ENCODE data around the gene TNFRSF21.

The TNFRSF21 gene

DNA sequence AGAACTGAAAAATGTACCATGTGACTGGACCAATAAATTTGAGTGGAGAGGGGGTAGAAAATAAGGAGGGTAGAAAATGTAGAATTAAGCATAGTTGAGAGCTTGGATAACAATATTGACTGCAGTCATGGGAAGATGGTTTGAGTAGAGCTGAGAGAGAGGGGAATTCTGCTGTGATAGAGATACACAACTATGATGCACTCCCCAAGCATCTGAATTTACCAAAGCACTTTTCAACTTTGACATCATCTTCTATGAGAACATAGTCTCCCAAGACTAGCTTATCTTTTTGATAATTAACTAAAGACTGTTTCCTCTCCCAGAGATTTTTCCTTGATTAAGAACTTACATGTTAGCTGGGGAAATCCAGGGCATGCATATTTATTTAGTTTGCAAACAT is 103.1 kb downstream of the TNFRSF21 start:
- DNase-seq = no peak

DNA sequence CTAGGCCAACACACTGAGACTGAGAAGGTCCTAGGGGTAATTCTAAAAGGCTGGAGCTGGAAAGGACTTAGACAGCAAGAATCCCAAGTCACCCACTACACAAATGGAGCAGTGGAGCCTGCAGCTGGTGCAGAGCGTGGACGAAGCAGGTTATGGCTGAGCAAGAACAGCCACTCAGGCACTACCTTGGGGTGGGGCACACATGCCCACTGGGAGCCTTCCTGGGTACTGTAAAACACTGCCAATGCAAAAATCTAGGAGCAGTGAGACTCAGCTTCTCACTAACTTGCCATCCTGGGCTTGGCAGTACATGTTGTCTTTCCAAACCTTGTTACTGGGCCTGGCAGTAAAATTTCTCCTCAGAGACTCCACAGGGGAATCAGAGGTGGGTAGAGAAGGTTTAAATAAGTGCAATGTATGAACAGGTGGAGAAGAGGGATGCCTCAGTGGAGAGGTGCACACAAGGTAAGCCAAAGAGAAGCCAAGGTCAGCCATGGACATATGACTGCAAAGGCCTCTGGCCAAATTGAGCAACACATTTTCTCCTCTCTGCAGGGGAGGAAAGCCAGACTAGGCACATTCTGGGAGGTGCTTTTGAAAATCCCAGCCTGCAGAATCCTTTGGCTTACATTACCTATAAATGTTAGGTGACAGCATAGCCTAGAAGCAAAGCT is 105.6 kb downstream of the TNFRSF21 start:
- DNase-seq = no peak

DNA sequence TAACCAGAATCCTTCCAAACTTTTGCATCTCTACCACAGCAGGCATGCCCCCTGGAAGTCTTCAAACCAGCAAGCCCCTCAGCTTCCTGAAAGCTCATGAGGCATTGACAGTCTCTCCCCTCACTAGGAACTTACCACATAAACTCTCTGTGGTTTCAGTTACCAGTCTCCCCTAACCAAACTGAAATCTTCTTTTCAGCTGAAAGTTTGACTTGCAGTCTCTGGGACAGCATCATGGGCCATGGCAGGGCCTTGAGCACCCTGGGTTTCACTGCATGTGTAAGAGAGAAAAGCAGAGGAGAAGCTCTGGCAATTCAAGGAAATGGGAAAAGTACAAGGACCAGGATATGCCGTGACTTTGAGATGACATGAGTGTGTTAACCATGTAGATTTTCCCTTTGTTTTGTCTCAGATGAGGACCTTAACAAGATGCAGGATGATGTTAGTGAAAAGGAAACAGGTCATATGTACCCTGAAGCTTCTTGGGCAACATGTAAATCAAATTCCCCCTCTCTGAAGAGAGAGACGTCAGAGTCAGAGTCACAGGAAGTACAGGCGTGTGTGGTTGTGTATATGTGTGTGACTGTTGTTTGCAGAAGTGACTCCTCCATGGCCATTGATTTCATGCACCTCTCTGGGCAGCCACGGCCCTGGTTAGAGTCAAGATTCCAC is 106.3 kb downstream of the TNFRSF21 start:
- no peak for DNase-seq

DNA sequence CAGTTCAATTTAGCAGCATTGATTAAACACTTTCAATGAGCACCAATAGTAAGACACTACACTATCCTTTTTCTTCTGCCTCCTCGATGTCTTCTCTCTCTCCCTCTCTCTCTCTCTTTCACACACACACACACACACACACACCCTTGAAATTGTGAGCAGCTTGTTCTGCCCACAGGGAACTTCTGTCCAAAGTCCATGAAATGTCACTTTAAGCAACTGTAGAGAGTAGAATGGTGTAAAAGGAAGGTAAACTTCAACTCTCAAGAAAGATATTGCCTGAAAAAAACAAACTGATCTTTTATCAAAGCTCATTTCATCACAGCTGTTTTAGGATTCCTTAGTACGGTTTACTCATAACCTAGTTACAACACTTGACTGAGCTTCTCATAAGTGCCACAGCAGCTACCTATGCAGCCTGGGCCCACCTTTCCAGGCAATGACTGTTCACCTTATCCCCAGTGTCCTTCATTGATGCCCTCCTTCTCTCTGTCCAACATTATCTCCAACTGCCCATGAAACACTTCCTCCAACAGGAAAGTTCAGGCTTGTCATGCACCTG is 107.0 kb downstream of the TNFRSF21 start:
- DNase-seq = no peak

DNA sequence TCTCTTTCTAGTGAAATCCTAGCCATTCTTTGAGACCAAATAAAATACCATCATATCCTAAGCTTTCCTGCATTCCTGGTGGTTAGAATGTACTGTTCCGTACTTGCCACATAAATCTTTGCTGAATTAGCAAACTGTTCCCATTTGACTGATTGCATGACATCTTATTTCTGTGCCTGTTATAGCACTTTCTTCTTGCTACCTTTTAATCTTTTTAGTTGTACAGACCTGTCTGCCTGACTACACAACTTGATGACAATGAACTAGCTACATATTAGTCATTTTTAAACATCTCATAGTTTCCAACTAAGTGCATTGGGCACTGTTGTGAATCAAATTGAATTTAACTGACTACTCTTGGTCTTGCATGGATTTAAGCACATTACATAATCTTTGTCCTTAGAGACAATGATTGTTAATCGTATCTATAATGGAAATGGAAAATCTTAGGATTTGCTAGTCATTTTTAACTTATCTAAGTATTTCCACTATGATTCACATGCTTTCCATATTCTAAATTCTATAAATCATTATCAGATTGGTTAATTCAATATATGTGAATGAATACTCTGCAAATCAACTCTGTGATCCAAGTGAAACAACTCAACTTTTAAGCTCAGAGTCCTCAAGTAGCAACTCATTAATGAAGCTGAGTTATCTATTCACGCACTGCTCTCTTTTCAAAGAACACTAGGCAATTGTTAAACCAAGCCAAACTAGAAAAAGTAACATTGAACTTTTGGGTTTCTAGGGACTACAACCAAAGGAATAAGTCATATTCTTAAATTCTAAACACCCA is 109.0 kb downstream of the TNFRSF21 start:
- no peak for DNase-seq

DNA sequence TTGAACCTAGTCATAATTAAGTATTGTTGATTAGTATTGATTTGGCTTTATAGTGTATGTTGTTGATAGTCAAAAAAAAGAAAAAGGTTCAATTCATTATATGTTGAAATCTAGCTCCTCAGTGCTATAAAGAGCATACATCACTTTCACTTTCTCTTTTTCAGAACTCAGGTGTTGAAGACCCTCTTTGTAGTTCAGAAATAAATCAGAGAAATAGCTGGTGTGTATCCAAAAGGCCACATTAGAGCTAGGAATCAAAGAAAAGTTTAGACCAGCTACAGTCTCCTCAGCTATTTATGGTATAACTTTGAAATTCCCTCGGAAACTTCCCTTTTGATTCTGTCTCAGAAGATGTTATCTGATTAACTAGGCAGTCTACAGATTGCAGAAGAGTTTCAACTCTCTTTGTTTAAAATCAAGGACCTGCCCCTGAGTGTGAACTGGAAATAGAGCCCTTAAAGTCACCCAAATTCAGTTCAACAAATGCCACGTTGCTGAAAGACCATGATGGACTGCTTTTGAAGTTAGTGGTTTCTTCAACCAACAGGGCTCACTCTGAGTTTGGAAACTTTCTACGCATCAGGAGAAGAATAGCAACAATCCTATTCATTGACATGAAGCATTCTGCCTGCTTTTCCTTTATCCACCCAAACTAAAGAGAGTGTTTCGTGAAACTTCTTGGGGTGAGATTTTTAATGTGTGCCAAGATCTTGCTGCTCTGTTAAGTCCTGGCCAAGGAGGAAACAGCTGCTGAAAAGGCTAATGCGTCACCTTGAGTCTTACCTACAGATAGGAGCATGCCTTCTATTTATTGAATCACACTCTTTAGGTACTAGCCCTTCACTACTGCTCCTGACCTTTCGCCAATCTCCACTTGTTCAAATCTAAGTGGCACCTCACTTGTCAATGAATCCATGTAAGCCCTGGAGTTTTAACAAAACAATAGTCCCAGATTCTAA is 111.7 kb downstream of the TNFRSF21 start:
- no peak for DNase-seq

DNA sequence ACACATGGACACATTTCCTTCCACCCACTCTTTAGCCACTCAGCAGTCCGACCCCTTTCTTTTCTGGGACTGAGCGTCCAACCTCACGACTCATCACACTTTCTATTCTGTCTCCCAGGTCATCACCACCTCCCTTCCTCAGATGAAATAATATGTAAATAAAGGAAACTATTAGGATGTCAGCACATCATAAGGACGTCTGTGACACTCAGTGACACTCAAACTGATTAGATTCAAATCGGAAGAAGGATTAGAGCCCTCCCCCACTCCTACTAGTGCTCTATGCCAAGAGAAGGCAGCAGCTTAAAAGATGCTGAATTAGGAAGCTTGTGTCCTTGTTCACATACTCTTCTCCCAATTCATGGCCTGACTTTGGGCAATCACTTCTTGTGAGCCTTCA is 113.6 kb downstream of the TNFRSF21 start:
- no peak for DNase-seq

DNA sequence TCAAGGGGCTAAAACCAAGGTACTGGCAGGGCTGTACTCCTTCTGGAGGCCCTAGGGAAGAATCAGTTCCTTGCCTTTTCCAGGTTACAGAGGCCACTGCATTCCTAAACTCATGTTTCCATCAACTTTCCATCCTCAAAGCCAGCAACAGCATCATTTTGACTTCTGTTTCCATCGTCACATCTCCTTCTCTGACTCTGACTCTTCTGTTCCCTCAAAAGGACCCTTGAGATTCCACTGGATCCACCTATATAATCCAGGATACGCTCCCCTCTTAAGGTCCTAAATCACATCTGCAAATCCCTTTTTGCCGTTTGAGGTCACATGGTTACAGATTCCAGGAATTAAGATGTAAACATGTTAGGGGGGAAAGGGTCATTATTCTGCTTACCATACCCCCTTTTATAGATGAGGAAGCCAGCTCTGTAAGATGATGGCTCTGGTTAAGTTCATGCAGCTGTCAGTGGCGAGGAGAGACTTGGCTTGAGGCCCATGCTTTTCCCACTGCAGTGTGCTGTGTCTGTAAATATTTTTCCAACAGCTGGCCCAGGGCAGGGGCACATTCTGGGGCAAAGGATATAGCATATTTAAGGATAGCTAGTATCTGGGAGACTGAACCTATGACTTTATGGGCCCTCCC is 114.6 kb downstream of the TNFRSF21 start:
- DNase-seq = no peak

DNA sequence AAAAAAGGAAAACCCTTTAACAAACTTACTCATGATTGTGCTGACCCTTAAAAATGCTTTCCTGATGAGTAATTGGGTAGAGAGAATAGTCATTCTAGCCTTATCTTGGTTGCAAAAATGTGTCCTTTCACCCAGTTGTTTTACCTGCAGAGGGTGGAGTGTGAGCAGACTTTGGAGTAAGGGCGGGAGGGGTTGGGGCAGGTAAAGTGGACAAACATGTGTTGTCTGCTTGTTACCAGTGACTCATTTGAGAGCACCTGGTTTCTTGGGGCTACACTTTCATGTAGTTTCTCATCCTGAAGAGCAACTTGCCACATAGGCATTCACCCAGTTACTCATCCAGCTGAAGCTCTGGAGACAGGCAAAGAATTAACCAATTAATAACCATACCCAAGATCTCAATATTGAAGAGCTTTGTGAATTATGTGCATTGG is 121.1 kb downstream of the TNFRSF21 start:
- no peak for DNase-seq

DNA sequence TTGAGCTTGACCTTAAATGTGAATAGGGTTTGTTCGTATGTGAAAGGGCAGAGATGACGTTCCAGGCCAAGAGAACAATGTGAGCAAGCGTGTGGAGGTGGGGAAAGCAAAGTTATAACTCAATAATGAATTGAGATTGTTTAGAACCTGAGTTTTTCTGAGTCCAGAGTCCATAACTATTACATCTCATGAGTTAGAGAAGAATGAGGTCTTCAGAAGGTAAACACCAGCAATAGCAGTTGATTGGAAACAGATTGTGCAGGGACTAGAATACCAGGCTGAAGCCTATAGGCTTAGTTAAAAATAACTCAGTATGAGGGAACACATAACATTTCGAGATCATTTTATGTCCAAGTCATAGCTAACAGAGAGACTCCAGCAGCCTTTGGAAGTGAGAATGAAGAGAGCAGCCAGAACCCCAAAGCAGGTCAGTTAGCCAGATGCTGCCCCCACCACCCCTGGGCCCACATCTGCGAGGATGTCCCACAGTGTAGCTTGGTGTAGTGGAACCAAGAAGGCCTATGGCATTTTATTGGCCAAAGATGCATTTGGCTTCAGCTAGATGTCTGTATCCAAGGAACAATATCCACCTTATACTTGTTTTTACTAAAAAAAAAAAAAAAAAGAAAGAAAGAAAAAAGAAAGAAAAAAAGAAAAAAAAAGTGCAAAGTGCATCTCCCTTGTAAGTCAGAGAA is 121.7 kb downstream of the TNFRSF21 start:
- no peak for DNase-seq

DNA sequence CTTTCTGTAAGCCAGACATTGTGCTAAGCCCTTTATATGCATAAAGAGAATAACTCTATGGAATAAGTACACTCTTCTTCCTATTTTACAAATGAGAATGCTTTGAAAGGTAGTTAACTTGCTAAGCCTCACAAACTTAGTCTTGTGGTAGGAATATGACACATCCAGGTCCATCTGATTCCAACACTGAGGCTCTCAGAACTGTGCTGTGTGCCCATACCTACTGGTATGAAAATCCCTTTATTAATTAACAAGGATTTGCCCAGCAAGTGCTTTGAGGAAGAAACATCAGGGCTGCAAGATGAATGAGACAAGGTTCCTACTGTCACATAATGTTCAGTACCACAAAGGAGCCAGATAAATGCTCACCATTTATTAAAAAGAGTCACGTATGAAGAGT is 122.6 kb downstream of the TNFRSF21 start:
- DNase-seq = no peak

DNA sequence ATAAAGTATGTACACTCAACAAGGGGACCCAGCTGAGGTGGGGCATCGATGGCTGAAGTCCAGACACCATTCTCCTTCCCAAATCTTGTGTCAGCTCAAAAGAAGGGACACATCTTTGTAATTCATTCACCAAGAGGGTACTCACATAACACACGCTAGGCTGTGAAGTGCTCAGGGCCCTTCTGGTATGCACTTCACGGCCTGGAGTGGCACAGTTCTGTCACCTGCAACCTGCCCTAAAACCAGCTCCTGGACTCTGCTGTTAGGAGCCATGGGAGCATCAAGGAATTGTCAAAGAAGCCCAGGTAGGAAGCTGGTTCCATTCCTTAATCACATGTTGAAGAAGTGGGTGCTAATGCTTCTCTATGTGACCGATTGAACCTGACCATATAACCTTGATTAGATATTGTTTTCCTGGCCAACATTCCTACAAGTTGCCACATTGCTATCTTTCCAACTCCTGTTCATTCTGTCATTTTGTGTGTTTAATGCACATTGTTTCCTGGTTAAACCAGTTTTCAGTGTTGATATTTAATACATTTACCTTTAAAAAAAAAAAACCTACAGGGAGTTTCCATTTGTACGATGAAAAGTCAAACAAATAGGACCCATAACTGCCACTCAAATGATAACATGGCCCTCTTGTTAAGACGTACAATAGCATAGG is 127.3 kb downstream of the TNFRSF21 start:
- no peak for DNase-seq

DNA sequence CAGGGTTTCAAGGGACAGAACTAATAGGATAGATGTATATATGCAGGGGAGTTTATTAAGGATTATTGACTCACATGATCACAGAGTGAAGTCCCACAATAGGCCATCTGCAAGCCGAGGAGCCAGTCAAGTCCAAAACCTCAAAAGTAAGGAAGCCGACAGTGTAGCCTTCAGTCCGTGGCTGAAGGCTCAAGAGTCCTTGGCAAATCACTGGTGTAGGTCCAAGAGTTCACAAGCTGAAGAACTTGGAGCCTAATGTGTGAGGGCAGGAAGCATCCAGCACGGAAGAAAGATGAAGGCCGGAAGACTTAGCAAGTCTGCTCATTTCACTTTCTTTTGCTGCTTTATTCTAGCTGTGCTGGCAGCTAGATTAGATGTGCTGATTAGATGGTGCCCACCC is 128.0 kb downstream of the TNFRSF21 start:
- no peak for DNase-seq

Data from T-helper 9 cell (primary cell).